Fibroblast of peridontal ligament (primary cell): ENCODE measurements around the gene PRKACB.
A peak's percentile ranks its signal among the peaks of the same experiment; 100 is the strongest.

Experiments used
- DNase-seq: peaks from one replicate; pipeline ENCODE4 v3.0.0-alpha.2; 2010; ENCODE audit errors: extremely low read depth

Gene PRKACB

GRCh38 chr1:84143796-84144565, at the start of gene PRKACB:
PRKACB (plus strand) TSS chr1:84144271; CDS start chr1:84144362, 91 bp downstream.
- peak; percentile 30 for DNase-seq

- DNase-seq: no peak
These were observed 48.8 kb upstream of the PRKACB start for GRCh38 chr1:84095308-84095707.

GRCh38 chr1:84096176-84096575, 47.9 kb upstream of the PRKACB start:
- no peak for DNase-seq

GRCh38 chr1:84101204-84101603, 42.9 kb upstream of the PRKACB start:
- DNase-seq: no peak

- DNase-seq: peak; percentile 88
These were observed 40.7 kb upstream of the PRKACB start for GRCh38 chr1:84103197-84103992.

GRCh38 chr1:84107538-84107937, 36.5 kb upstream of the PRKACB start:
- DNase-seq: peak; percentile 56

- DNase-seq: no peak
These were observed 36.1 kb upstream of the PRKACB start for GRCh38 chr1:84107955-84108354.

GRCh38 chr1:84108900-84109578, 35.0 kb upstream of the PRKACB start:
- DNase-seq: no peak

GRCh38 chr1:84110629-84111028, 33.4 kb upstream of the PRKACB start:
- DNase-seq: no peak

- DNase-seq: no peak
These were observed 27.5 kb upstream of the PRKACB start for GRCh38 chr1:84116558-84116957.

GRCh38 chr1:84117868-84118267, 26.2 kb upstream of the PRKACB start:
- peak; percentile 69 for DNase-seq

- no peak for DNase-seq
These were observed 22.7 kb upstream of the PRKACB start for GRCh38 chr1:84121360-84121759.

- peak; percentile 73 for DNase-seq
These were observed 21.2 kb upstream of the PRKACB start for GRCh38 chr1:84122780-84123382.

- no peak for DNase-seq
These were observed 10.6 kb upstream of the PRKACB start for GRCh38 chr1:84133479-84133878.

- DNase-seq: no peak
These were observed 8.7 kb upstream of the PRKACB start for GRCh38 chr1:84135341-84135740.

GRCh38 chr1:84141182-84142003, 2.7 kb upstream of the PRKACB start:
- DNase-seq: peak; percentile 62

GRCh38 chr1:84145068-84145467, 997 bp downstream of the PRKACB start:
- DNase-seq: no peak

- DNase-seq: peak; percentile 69
These were observed 2.5 kb downstream of the PRKACB start for GRCh38 chr1:84146411-84147032.

- no peak for DNase-seq
These were observed 4.7 kb downstream of the PRKACB start for GRCh38 chr1:84148758-84149157.

GRCh38 chr1:84152649-84153056, 8.6 kb downstream of the PRKACB start:
- DNase-seq: peak; percentile 49

- no peak for DNase-seq
These were observed 11.4 kb downstream of the PRKACB start for GRCh38 chr1:84155517-84155916.
